CD4-positive, alpha-beta T cell treated with Interleukin-21 for 1 hour (primary cell): ENCODE results near the gene MAP1LC3A.

Experiments used
- DNase-seq: peaks from one replicate; pipeline ENCODE4 v3.0.0-alpha.2; 2020

MAP1LC3A gene

GRCh38 chr20:34578521-34578920, 20.0 kb downstream of the MAP1LC3A start:
- DNase-seq, result no peak

- DNase-seq, result no peak
Measured at GRCh38 chr20:34579191-34579978, 20.9 kb downstream of the MAP1LC3A start.

- peak; percentile 28 for DNase-seq
Measured at GRCh38 chr20:34579979-34580940, 21.7 kb downstream of the MAP1LC3A start.

- no peak for DNase-seq
Measured at GRCh38 chr20:34581341-34582184, 23.0 kb downstream of the MAP1LC3A start.

GRCh38 chr20:34582221-34582620, 23.7 kb downstream of the MAP1LC3A start:
- DNase-seq, result no peak

- DNase-seq, result no peak
Measured at GRCh38 chr20:34582911-34583310, 24.4 kb downstream of the MAP1LC3A start.

GRCh38 chr20:34583544-34583943, 25.0 kb downstream of the MAP1LC3A start:
- no peak for DNase-seq

GRCh38 chr20:34585019-34585418, 26.5 kb downstream of the MAP1LC3A start:
- no peak for DNase-seq

- no peak for DNase-seq
Measured at GRCh38 chr20:34586488-34587163, 28.1 kb downstream of the MAP1LC3A start.

- DNase-seq, result no peak
Measured at GRCh38 chr20:34595377-34596184, 37.1 kb downstream of the MAP1LC3A start.

GRCh38 chr20:34600892-34601653, 42.6 kb downstream of the MAP1LC3A start:
- no peak for DNase-seq

- no peak for DNase-seq
Measured at GRCh38 chr20:34604980-34605788, 46.7 kb downstream of the MAP1LC3A start.

- DNase-seq, result no peak
Measured at GRCh38 chr20:34607066-34607465, 48.5 kb downstream of the MAP1LC3A start.
